Measurements from ENCODE around the gene CSTPP1. TPM values are rescaled to one million over a fixed set of nuclear protein-coding genes. Genes with fewer than 3 reads are reported as not detected.
A peak's percentile ranks its signal among the peaks of the same experiment; 100 is the strongest.

CSTPP1 gene
- total and polyA plus RNA-seq, 4 donors: 46.6 to 104 (median 72.3) TPM

- 91% methylated on average over 35 of the region's 35 CpGs for WGBS (ENCODE audit: insufficient coverage)
- Histone ChIP-seq H3K9me3 (ENCODE audit: control insufficient read depth, insufficient read depth, low read length) (no peaks in the 10 kb centered on the region), H3K27me3 (ENCODE audit: control insufficient read depth, insufficient read depth, low read length) (peaks cover 3% of the 10 kb centered on the region), H3K27ac (ENCODE audit: low read depth, low read length) (no peak overlapping the region), H3K4me1 (ENCODE audit: control insufficient read depth, insufficient read depth, low read length) (peaks cover 43% of the 10 kb centered on the region), H3K36me3 (ENCODE audit: control insufficient read depth, insufficient read depth, low read length) (peaks cover 41% of the 10 kb centered on the region), H3K4me3 (ENCODE audit: low read depth, low read length) (no peak overlapping the region)
- no peak for DNase-seq (ENCODE audit: low read depth in 4 of 6, low spot score in 6 of 6)
Measured at GRCh38 chr11:47180006-47180787, 243.6 kb downstream of the CSTPP1 start.

- H3K9me3 ChIP-seq (ENCODE audit: control insufficient read depth, insufficient read depth, low read length): no peaks in the 10 kb centered on the region
- DNase-seq (ENCODE audit: low read depth in 4 of 6, low spot score in 6 of 6): no peak
- WGBS (ENCODE audit: insufficient coverage): 98% methylated on average over 5 of the region's 6 CpGs
- H3K4me3 ChIP-seq (ENCODE audit: low read depth, low read length): no peak overlapping the region
- H3K27ac ChIP-seq (ENCODE audit: low read depth, low read length): no peak overlapping the region
- H3K36me3 ChIP-seq (ENCODE audit: control insufficient read depth, insufficient read depth, low read length): peaks cover 38% of the 10 kb centered on the region
- peaks cover 39% of the 10 kb centered on the region for H3K4me1 ChIP-seq (ENCODE audit: control insufficient read depth, insufficient read depth, low read length)
- H3K27me3 ChIP-seq (ENCODE audit: control insufficient read depth, insufficient read depth, low read length): peaks cover 9% of the 10 kb centered on the region
Measured at GRCh38 chr11:47181271-47181670, 244.7 kb downstream of the CSTPP1 start.

- Histone ChIP-seq H3K27me3 (ENCODE audit: control insufficient read depth, insufficient read depth, low read length) (peaks cover 19% of the 10 kb centered on the region), H3K27ac (ENCODE audit: low read depth, low read length) (no peak overlapping the region), H3K9me3 (ENCODE audit: control insufficient read depth, insufficient read depth, low read length) (no peaks in the 10 kb centered on the region), H3K4me3 (ENCODE audit: low read depth, low read length) (no peak overlapping the region), H3K4me1 (ENCODE audit: control insufficient read depth, insufficient read depth, low read length) (peaks cover 44% of the 10 kb centered on the region), H3K36me3 (ENCODE audit: control insufficient read depth, insufficient read depth, low read length) (peaks cover 35% of the 10 kb centered on the region)
- no peak for DNase-seq (ENCODE audit: low read depth in 4 of 6, low spot score in 6 of 6)
- 98% methylated on average over 13 of the region's 17 CpGs for WGBS (ENCODE audit: insufficient coverage)
Measured at GRCh38 chr11:47182380-47182779, 245.8 kb downstream of the CSTPP1 start.

GRCh38 chr11:47183031-47183856, 246.7 kb downstream of the CSTPP1 start:
- Histone ChIP-seq H3K27ac (ENCODE audit: low read depth, low read length) (no peak overlapping the region), H3K27me3 (ENCODE audit: control insufficient read depth, insufficient read depth, low read length) (peaks cover 24% of the 10 kb centered on the region), H3K4me1 (ENCODE audit: control insufficient read depth, insufficient read depth, low read length) (peaks cover 43% of the 10 kb centered on the region), H3K9me3 (ENCODE audit: control insufficient read depth, insufficient read depth, low read length) (no peaks in the 10 kb centered on the region), H3K36me3 (ENCODE audit: control insufficient read depth, insufficient read depth, low read length) (peaks cover 31% of the 10 kb centered on the region), H3K4me3 (ENCODE audit: low read depth, low read length) (no peak overlapping the region)
- no peak for DNase-seq (ENCODE audit: low read depth in 4 of 6, low spot score in 6 of 6)
- WGBS (ENCODE audit: insufficient coverage): 93% methylated on average over 20 of the region's 25 CpGs

- Histone ChIP-seq H3K27me3 (ENCODE audit: control insufficient read depth, insufficient read depth, low read length) (peaks cover 24% of the 10 kb centered on the region), H3K27ac (ENCODE audit: low read depth, low read length) (peak overlapping the region; percentile 90), H3K36me3 (ENCODE audit: control insufficient read depth, insufficient read depth, low read length) (peaks cover 26% of the 10 kb centered on the region), H3K4me3 (ENCODE audit: low read depth, low read length) (no peak overlapping the region), H3K4me1 (ENCODE audit: control insufficient read depth, insufficient read depth, low read length) (peaks cover 44% of the 10 kb centered on the region), H3K9me3 (ENCODE audit: control insufficient read depth, insufficient read depth, low read length) (no peaks in the 10 kb centered on the region)
- no peak for DNase-seq (ENCODE audit: low read depth in 4 of 6, low spot score in 6 of 6)
- 92% methylated on average over 7 of the region's 7 CpGs for WGBS (ENCODE audit: insufficient coverage)
Measured at GRCh38 chr11:47183969-47184368, 247.4 kb downstream of the CSTPP1 start.

- H3K4me1 ChIP-seq (ENCODE audit: control insufficient read depth, insufficient read depth, low read length): peaks cover 44% of the 10 kb centered on the region
- peak in 1 of 6 donors; percentile 77 for DNase-seq (ENCODE audit: low read depth in 4 of 6, low spot score in 6 of 6)
- 31% methylated on average over 13 of the region's 13 CpGs for WGBS (ENCODE audit: insufficient coverage)
Measured at GRCh38 chr11:47184711-47185304, 248.2 kb downstream of the CSTPP1 start.

GRCh38 chr11:47185305-47186075, 248.9 kb downstream of the CSTPP1 start:
- peak in 2 of 6 donors; percentile 3 to 63 for DNase-seq (ENCODE audit: low read depth in 4 of 6, low spot score in 6 of 6)
- Histone ChIP-seq H3K27ac (ENCODE audit: low read depth, low read length) (peak overlapping the region; percentile 90), H3K4me1 (ENCODE audit: control insufficient read depth, insufficient read depth, low read length) (peaks cover 44% of the 10 kb centered on the region), H3K36me3 (ENCODE audit: control insufficient read depth, insufficient read depth, low read length) (peaks cover 14% of the 10 kb centered on the region), H3K9me3 (ENCODE audit: control insufficient read depth, insufficient read depth, low read length) (no peaks in the 10 kb centered on the region), H3K4me3 (ENCODE audit: low read depth, low read length) (peak overlapping the region; percentile 67), H3K27me3 (ENCODE audit: control insufficient read depth, insufficient read depth, low read length) (peaks cover 24% of the 10 kb centered on the region)
- 5% methylated on average over 50 of the region's 50 CpGs for WGBS (ENCODE audit: insufficient coverage)

More at GRCh38 chr11:47184711-47185304, 248.2 kb downstream of the CSTPP1 start:
- H3K9me3 ChIP-seq (ENCODE audit: control insufficient read depth, insufficient read depth, low read length): no peaks in the 10 kb centered on the region
- H3K27ac ChIP-seq (ENCODE audit: low read depth, low read length): peak overlapping the region; percentile 90
- peak overlapping the region; percentile 67 for H3K4me3 ChIP-seq (ENCODE audit: low read depth, low read length)
- peaks cover 21% of the 10 kb centered on the region for H3K36me3 ChIP-seq (ENCODE audit: control insufficient read depth, insufficient read depth, low read length)
- H3K27me3 ChIP-seq (ENCODE audit: control insufficient read depth, insufficient read depth, low read length): peaks cover 24% of the 10 kb centered on the region

- Histone ChIP-seq H3K9me3 (ENCODE audit: control insufficient read depth, insufficient read depth, low read length) (no peaks in the 10 kb centered on the region), H3K4me3 (ENCODE audit: low read depth, low read length) (peak within 1 kb of the TSS; percentile 67), H3K36me3 (ENCODE audit: control insufficient read depth, insufficient read depth, low read length) (peaks cover 12% of the 10 kb centered on the region), H3K27me3 (ENCODE audit: control insufficient read depth, insufficient read depth, low read length) (peaks cover 24% of the 10 kb centered on the region), H3K27ac (ENCODE audit: low read depth, low read length) (peak within 1 kb of the TSS; percentile 90), H3K4me1 (ENCODE audit: control insufficient read depth, insufficient read depth, low read length) (peaks cover 44% of the 10 kb centered on the region)
- WGBS (ENCODE audit: insufficient coverage): under 1% methylated on average over 80 of the region's 80 CpGs
- DNase-seq (ENCODE audit: low read depth in 4 of 6, low spot score in 6 of 6): peak in 1 of 6 donors; percentile 55
Measured at GRCh38 chr11:47186076-47186699, 249.6 kb downstream of the CSTPP1 start, which contains the start of gene PACSIN3. Gene PACSIN3 (minus strand): TSS chr11:47186434. CDS start chr11:47182727, 3,707 bp downstream.
